B cell (primary cell): ENCODE data around the gene TANK. TPM values are rescaled to one million over a fixed set of nuclear protein-coding genes. Genes with fewer than 3 reads are reported as not detected.

Experiments used
- ATAC-seq: fragments of 200-7000 bp; cut with Tn5 transposase; one replicate; pipeline ENCODE4 v1.10.0; 2021; ENCODE audit warnings: low read depth, mild to moderate bottlenecking, moderate number of reproducible peaks, moderate library complexity
- CTCF ChIA-PET: fragments of 350-600 bp; sonication (Branson Sonifier 250); formaldehyde crosslinking; loops from one replicate; lab custom pipeline; 2021; ENCODE audit warnings: antibody characterized with exemption, inconsistent platforms; lab: Charles Lee
- POLR2A ChIA-PET: fragments of 350-600 bp; sonication (Branson Sonifier 250); formaldehyde crosslinking; loops from one replicate; lab custom pipeline; 2021; ENCODE audit warnings: antibody characterized with exemption; lab: Charles Lee
- DNase-seq: peaks from one replicate; pipeline ENCODE4 v3.0.0; 2013
- H2AFZ ChIP-seq: 2 replicates; pipeline ENCODE4 v1.6.1; 2012; ENCODE audit warnings: mild to moderate bottlenecking, low read depth, low read length; ENCODE audit not compliant: insufficient read depth, poor library complexity, severe bottlenecking
- H3K27ac ChIP-seq, 2 donors: 1 replicate in 1 of 2; 2 replicates in 1 of 2; pipeline ENCODE4 v1.5.1; 2012 to 2013; ENCODE audit warnings: low read length in 2 of 2, mild to moderate bottlenecking in 2 of 2, moderate library complexity in 1 of 2
- H3K27me3 ChIP-seq, 4 experiments: fragments of 200-600 bp in 1 of 4; sonication (generic) in 1 of 4; replicated peaks in 1 of 4; 1 replicate in 2 of 4; 2 replicates in 2 of 4; pipeline versions ENCODE4 v1.6.1 to v1.7.0; 2013 to 2016; ENCODE audit warnings: low read length in 3 of 4, mild to moderate bottlenecking in 2 of 4, mixed read lengths in 1 of 4, moderate library complexity in 1 of 4; ENCODE audit not compliant: insufficient read depth in 4 of 4, control insufficient read depth in 3 of 4; ENCODE audit errors: control extremely low read depth in 1 of 4
- H3K36me3 ChIP-seq, 2 experiments: replicated peaks in 1 of 2; 1 replicate in 1 of 2; 2 replicates in 1 of 2; pipeline versions ENCODE4 v1.6.1 to v1.7.1; 2013; ENCODE audit warnings: low read length in 1 of 2; ENCODE audit not compliant: insufficient read depth in 2 of 2, control insufficient read depth in 1 of 2; ENCODE audit errors: control extremely low read depth in 1 of 2, extremely low read depth in 1 of 2
- H3K4me1 ChIP-seq, 2 donors: fragments of 200-600 bp in 1 of 2; sonication (generic) in 1 of 2; 1 replicate in 1 of 2; 2 replicates in 1 of 2; pipeline versions ENCODE4 v1.5.1 to v1.6.1; 2013 to 2017; ENCODE audit warnings: low read length in 2 of 2; ENCODE audit not compliant: control insufficient read depth in 2 of 2, insufficient read depth in 2 of 2
- H3K4me2 ChIP-seq: replicated peaks from 2 replicates; pipeline ENCODE3; 2012; ENCODE audit warnings: mild to moderate bottlenecking, low read depth, low read length; ENCODE audit not compliant: poor library complexity, severe bottlenecking
- H3K4me3 ChIP-seq, 5 experiments: fragments of 200-600 bp in 1 of 5; sonication (generic) in 1 of 5; 1 replicate in 3 of 5; 2 replicates in 2 of 5; pipeline versions ENCODE4 v1.5.1 to v1.7.0; 2011 to 2016; ENCODE audit warnings: low read length in 4 of 5, mild to moderate bottlenecking in 4 of 5, low read depth in 2 of 5, control low read depth in 1 of 5, moderate library complexity in 1 of 5; ENCODE audit not compliant: insufficient read depth in 1 of 5; ENCODE audit errors: control extremely low read depth in 1 of 5, extremely low read depth in 1 of 5
- H3K79me2 ChIP-seq: fragments of 200-600 bp; sonication (generic); one replicate; pipeline ENCODE4 v1.6.0; 2016; ENCODE audit warnings: low read length; ENCODE audit not compliant: control insufficient read depth, insufficient read depth
- H3K9ac ChIP-seq: fragments of 200-600 bp; sonication (generic); 2 replicates; pipeline ENCODE4 v1.6.1; 2017; ENCODE audit warnings: mild to moderate bottlenecking, low read length, moderate library complexity
- H3K9me3 ChIP-seq, 3 donors: one replicate each; pipeline versions ENCODE4 v1.6.1 to v1.7.1; 2013; ENCODE audit warnings: low read length in 2 of 3; ENCODE audit not compliant: control insufficient read depth in 2 of 3, insufficient read depth in 1 of 3; ENCODE audit errors: control extremely low read depth in 1 of 3
- H4K20me1 ChIP-seq: 2 replicates; pipeline ENCODE4 v1.6.0; 2012; ENCODE audit warnings: mild to moderate bottlenecking, low read length; ENCODE audit not compliant: insufficient read depth, control insufficient read depth, poor library complexity, severe bottlenecking
- H3K27ac Mint-ChIP-seq: one replicate; pipeline ENCODE4 v1.8.0; 2021; ENCODE audit warnings: mixed read lengths
- H3K27me3 Mint-ChIP-seq: one replicate; pipeline ENCODE4 v1.8.0; 2021; ENCODE audit warnings: mixed read lengths
- H3K4me1 Mint-ChIP-seq: one replicate; pipeline ENCODE4 v1.8.0; 2021; ENCODE audit warnings: mixed read lengths
- H3K4me3 Mint-ChIP-seq: one replicate; pipeline ENCODE4 v1.8.0; 2021; ENCODE audit warnings: mixed read lengths
- H3K9me3 Mint-ChIP-seq: one replicate; pipeline ENCODE4 v1.8.0; 2022; ENCODE audit warnings: mixed read lengths; ENCODE audit not compliant: insufficient read depth
- EZH2 ChIP-seq: IDR thresholded peaks from 2 replicates; pipeline ENCODE4 v1.6.1; 2012; ENCODE audit warnings: borderline replicate concordance, low read depth, mild to moderate bottlenecking, moderate library complexity, low read length; ENCODE audit not compliant: insufficient read depth, poor library complexity, severe bottlenecking
- WGBS: methylation state at CpG from one replicate; pipeline ENCODE4 v1.1.5; 2013; ENCODE audit warnings: missing lambda C conversion rate; ENCODE audit not compliant: insufficient coverage; 5-methylcytosine and 5-hydroxymethylcytosine counted together
- intact Hi-C: fragments of 100-400 bp; cut with micrococcal nuclease; formaldehyde crosslinking; loops from one replicate; pipeline ENCODE4 v1.10.0; 2022
- polyA plus RNA-seq: library from polyadenylated mRNA; depleted of rRNA; stranded (reverse); fragments of >200 nt; gene quantifications from 2 replicates; pipeline ENCODE4 v1.2.3, GENCODE V29; 2012
- total RNA-seq, 2 donors: library from RNA; stranded (reverse); fragments of 120-200 nt in 1 of 2; gene quantifications; 1 replicate in 1 of 2; 2 replicates in 1 of 2; pipeline versions ENCODE4 v1.2.3 to v1.2.4, GENCODE V29; 2013 to 2022
- TF ChIP-seq, protein P1 (sequence below): fragments of 200-600 bp; IDR thresholded peaks from one replicate; pipeline ENCODE4 v1.8.0; 2022; ENCODE audit warnings: antibody characterized with exemption, mild to moderate bottlenecking

The TANK gene
- total and polyA plus RNA-seq, 2 donors (not counting 1 experiment from before 2014, with no cell fraction given), result 62.4 to 179 TPM

DNA sequence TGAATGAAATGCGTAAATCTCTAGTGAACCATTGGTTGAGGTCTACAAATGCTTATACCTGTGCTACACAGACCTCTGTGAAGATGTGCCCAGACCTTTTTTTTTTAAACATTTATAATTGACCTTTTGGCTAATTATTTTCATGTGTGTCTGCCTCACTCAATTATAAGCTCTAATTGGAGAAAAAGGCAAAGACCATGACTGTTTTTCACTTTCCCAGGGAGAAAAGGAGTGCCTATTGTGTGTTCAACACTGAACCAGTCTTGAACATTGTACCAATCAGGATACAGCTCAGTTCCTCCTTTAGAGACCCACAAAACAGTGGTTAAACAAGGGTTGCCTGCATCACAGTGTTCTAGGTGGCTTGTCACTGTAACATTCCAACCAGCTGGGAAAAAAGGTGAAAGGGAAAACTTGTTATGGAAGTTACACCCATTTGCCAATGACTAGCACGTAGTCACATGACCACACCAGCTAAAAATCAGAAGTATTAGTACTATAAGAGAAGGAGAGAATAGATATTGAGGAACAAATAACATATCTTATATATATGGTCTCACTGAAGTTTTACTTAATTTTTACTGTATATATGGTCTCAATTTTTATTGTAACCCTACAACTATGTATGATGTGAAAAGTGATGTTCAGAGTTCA lies 13.4 kb downstream of the TANK start:
- intact Hi-C loops, result loop anchor here (5.0 kb wide), 1 partner anchor 36 kb away; no protein-coding TSS in a partner anchor
- peak overlapping the region; percentile 21 for H3K4me3 Mint-ChIP-seq
- no peak overlapping the region for H3K27ac ChIP-seq
- no peak overlapping the region for H3K9ac ChIP-seq
- no peak overlapping the region for H2AFZ ChIP-seq
- peaks cover 75% of the 10 kb centered on the region for H4K20me1 ChIP-seq
- ATAC-seq (no peak), DNase-seq (no peak)
- H3K36me3 ChIP-seq, result peaks cover 14 to 16% of the 10 kb centered on the region in 2 experiments
- WGBS, result no CpG with 5 or more reads among the region's 2 CpGs
- POLR2A ChIA-PET, result interaction anchor here (1.0 kb wide), 1 partner anchor 57 kb away, joined by 4 read pairs; no protein-coding TSS in a partner anchor
- H3K9me3 ChIP-seq, result peaks cover 0 to 2% (median 1%) of the 10 kb centered on the region in 3 donors
- no peaks in the 10 kb centered on the region for H3K27me3 ChIP-seq
- H3K4me1 ChIP-seq, result peaks cover 64 to 69% of the 10 kb centered on the region in 2 donors
- peak overlapping the region; percentile 15 for H3K27ac Mint-ChIP-seq
- TF ChIP-seq, protein P1, sequence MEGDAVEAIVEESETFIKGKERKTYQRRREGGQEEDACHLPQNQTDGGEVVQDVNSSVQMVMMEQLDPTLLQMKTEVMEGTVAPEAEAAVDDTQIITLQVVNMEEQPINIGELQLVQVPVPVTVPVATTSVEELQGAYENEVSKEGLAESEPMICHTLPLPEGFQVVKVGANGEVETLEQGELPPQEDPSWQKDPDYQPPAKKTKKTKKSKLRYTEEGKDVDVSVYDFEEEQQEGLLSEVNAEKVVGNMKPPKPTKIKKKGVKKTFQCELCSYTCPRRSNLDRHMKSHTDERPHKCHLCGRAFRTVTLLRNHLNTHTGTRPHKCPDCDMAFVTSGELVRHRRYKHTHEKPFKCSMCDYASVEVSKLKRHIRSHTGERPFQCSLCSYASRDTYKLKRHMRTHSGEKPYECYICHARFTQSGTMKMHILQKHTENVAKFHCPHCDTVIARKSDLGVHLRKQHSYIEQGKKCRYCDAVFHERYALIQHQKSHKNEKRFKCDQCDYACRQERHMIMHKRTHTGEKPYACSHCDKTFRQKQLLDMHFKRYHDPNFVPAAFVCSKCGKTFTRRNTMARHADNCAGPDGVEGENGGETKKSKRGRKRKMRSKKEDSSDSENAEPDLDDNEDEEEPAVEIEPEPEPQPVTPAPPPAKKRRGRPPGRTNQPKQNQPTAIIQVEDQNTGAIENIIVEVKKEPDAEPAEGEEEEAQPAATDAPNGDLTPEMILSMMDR, result no peak
- TF ChIP-seq EZH2, result no peak
- CTCF ChIA-PET, result interaction anchor here (1.1 to 2.0 kb wide), 2 partner anchors 10 to 110 kb away, joined by 3 to 5 read pairs; no protein-coding TSS in a partner anchor
- H3K27me3 Mint-ChIP-seq, result no peaks in the 10 kb centered on the region
- peaks cover 87% of the 10 kb centered on the region for H3K4me1 Mint-ChIP-seq
- H3K4me3 ChIP-seq, result no peak overlapping the region
- H3K4me2 ChIP-seq, result no peak overlapping the region
- peaks cover 100% of the 10 kb centered on the region for H3K79me2 ChIP-seq
- H3K9me3 Mint-ChIP-seq, result no peaks in the 10 kb centered on the region

DNA sequence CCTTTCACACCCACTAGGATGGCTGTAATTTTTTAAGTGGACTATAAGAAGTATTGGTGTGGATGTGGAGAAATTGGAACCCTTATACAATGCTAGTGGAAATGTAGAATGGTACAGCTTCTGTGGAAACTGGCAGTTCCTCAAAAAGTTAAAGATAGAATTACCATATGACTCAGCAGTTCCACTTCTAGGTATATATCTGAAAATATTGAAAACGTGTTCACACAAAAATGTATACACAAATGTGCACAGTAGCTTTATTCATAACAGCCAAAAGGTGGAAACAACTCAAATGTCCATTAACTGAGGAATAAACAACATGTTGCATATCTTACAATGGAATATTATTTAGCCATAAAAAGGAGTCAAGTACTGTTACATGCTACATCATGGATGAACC lies 17.7 kb downstream of the TANK start:
- no peak overlapping the region for H3K4me3 Mint-ChIP-seq
- peaks cover 58% of the 10 kb centered on the region for H3K4me1 Mint-ChIP-seq
- ChIA-PET CTCF (no interaction called here), POLR2A (no interaction called here)
- H3K27me3 Mint-ChIP-seq, result no peaks in the 10 kb centered on the region
- Histone ChIP-seq H3K4me2 (no peak overlapping the region), H3K4me3 (no peak overlapping the region), H3K27me3 (no peaks in the 10 kb centered on the region), H3K4me1 (peaks cover 23 to 27% of the 10 kb centered on the region in 2 donors), H4K20me1 (peaks cover 90% of the 10 kb centered on the region), H2AFZ (no peak overlapping the region), H3K36me3 (peaks cover 15 to 52% of the 10 kb centered on the region in 2 experiments), H3K79me2 (peaks cover 96% of the 10 kb centered on the region), H3K9ac (no peak overlapping the region), H3K27ac (no peak overlapping the region), H3K9me3 (peaks cover 0 to 2% (median 1%) of the 10 kb centered on the region in 3 donors)
- no peak for DNase-seq
- intact Hi-C loops, result loop anchor here (2.0 kb wide), 2 partner anchors 13 to 21 kb away; no protein-coding TSS in a partner anchor
- TF ChIP-seq EZH2, result no peak
- TF ChIP-seq, protein P1, result no peak
- no peaks in the 10 kb centered on the region for H3K9me3 Mint-ChIP-seq
- H3K27ac Mint-ChIP-seq, result peak overlapping the region; percentile 53
- no peak for ATAC-seq
- WGBS, result no CpG with 5 or more reads among the region's 1 CpG
